H1 (cell line): Measurements from ENCODE around the gene PAPOLG.

Source experiments
- EP300 ChIP-seq, 2 experiments: IDR thresholded peaks; 1 replicate in 1 of 2; 2 replicates in 1 of 2; pipeline ENCODE4 v1.6.1; 2011 to 2012; ENCODE audit warnings: low read depth in 2 of 2, low read length in 2 of 2, mild to moderate bottlenecking in 2 of 2, borderline replicate concordance in 1 of 2, inconsistent platforms in 1 of 2, moderate library complexity in 1 of 2
- SAP30 ChIP-seq: fragments of 300-600 bp; sonication (generic); IDR thresholded peaks from 2 replicates; pipeline ENCODE4 v1.7.1; 2012; ENCODE audit warnings: low read length, moderate library complexity, mild to moderate bottlenecking, inconsistent platforms; ENCODE audit not compliant: insufficient read depth, insufficient replicate concordance
- TF ChIP-seq, protein P1 (sequence below), 3 experiments: IDR thresholded peaks; 1 replicate in 2 of 3; 2 replicates in 1 of 3; pipeline versions ENCODE4 v1.5.1 to v1.6.1; 2011; ENCODE audit warnings: low read length in 3 of 3, mild to moderate bottlenecking in 3 of 3, inconsistent platforms in 2 of 3, low read depth in 1 of 3, moderate library complexity in 1 of 3; ENCODE audit not compliant: insufficient read depth in 1 of 3; ENCODE audit errors: control extremely low read depth in 1 of 3

DNA sequence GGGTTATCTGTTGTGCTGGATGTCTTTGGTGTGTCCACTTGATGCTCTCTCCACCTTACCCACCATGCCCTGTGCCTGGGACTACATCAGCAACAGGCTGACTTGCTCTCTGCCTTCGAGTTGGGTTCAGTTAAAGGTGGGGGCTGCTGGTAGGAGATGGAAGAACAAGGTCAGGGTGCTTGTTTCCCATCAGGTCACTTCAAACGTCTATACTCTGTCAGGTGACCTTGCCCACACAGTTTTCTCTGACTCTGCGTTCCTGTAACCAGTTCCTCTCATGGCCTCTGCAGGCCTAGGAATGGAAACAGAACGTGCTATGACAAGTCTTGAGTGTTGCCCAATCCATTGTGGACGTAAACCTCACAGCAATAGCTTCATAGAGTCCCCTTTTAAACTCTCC is 38.4 kb upstream of the PAPOLG start:
- TF ChIP-seq, protein P1, sequence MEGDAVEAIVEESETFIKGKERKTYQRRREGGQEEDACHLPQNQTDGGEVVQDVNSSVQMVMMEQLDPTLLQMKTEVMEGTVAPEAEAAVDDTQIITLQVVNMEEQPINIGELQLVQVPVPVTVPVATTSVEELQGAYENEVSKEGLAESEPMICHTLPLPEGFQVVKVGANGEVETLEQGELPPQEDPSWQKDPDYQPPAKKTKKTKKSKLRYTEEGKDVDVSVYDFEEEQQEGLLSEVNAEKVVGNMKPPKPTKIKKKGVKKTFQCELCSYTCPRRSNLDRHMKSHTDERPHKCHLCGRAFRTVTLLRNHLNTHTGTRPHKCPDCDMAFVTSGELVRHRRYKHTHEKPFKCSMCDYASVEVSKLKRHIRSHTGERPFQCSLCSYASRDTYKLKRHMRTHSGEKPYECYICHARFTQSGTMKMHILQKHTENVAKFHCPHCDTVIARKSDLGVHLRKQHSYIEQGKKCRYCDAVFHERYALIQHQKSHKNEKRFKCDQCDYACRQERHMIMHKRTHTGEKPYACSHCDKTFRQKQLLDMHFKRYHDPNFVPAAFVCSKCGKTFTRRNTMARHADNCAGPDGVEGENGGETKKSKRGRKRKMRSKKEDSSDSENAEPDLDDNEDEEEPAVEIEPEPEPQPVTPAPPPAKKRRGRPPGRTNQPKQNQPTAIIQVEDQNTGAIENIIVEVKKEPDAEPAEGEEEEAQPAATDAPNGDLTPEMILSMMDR (IDR thresholded peaks at IDR 0.05; ENCODE audit: control extremely low read depth in 1 of 3, insufficient read depth in 1 of 3, low read depth in 1 of 3, low read length in 3 of 3): no peak
- TF ChIP-seq SAP30 (no peak), EP300 (IDR thresholded peaks at IDR 0.05; ENCODE audit: borderline replicate concordance in 1 of 2, low read depth in 2 of 2, low read length in 2 of 2) (no peak)
